GM18526 (cell line): ENCODE measurements around the gene CAVIN4.

Experiments used
- POLR2A ChIP-seq: IDR thresholded peaks from 3 replicates; pipeline ENCODE4 v1.6.1; 2011; ENCODE audit not compliant: insufficient read length; ENCODE audit errors: extremely low read depth

CAVIN4 gene, protein sequence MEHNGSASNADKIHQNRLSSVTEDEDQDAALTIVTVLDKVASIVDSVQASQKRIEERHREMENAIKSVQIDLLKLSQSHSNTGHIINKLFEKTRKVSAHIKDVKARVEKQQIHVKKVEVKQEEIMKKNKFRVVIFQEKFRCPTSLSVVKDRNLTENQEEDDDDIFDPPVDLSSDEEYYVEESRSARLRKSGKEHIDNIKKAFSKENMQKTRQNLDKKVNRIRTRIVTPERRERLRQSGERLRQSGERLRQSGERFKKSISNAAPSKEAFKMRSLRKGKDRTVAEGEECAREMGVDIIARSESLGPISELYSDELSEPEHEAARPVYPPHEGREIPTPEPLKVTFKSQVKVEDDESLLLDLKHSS

DNA sequence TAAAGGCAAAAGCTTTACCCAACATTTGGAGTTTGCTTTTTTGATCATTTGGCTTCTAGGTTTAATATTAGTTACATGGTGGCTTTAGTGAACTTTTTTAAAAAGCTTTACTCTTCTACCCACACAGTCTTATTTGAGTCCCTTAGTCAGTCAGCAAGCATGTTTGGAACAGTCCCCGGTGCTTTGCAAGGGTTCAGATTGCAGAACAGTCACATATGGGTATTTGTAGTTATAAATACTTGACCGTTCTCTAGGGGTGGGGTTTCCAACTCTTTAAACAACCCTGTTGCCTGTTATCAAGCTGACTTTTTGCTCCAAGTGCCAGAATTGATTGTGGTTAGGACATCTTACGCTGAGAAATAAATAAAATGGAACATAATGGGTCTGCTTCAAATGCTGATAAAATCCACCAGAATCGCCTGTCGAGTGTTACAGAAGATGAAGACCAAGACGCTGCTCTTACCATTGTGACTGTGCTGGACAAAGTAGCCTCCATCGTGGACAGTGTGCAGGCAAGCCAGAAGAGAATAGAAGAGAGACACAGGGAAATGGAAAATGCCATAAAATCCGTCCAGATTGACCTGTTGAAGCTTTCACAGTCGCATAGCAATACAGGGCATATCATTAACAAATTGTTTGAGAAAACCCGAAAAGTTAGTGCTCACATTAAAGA, at the start of gene CAVIN4:
Gene CAVIN4, plus strand, starts transcription at position 304 of the 673 bp plus-strand sequence. Its CDS starts 65 bp downstream, at position 369.
- no peak for TF ChIP-seq POLR2A

DNA sequence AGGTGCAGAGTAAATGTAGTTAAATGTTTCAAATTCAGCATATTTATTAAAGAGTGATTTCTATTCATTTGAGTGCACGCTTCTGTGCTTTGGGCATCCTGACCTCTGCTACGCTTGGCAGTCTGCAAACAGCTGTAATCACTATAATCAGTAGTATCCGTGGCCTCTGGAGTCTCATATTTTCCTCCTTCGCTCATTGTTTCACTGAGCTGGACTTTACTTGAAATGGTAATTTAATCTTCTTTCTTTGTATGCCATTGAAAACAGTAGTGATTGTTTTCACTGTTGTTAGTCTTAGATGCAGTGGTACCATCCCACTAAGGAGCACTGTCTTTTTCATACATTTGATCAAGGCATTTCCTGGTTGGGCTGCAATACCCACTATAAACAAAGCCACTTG, 43.5 kb upstream of the CAVIN4 start:
- TF ChIP-seq POLR2A = no peak

DNA sequence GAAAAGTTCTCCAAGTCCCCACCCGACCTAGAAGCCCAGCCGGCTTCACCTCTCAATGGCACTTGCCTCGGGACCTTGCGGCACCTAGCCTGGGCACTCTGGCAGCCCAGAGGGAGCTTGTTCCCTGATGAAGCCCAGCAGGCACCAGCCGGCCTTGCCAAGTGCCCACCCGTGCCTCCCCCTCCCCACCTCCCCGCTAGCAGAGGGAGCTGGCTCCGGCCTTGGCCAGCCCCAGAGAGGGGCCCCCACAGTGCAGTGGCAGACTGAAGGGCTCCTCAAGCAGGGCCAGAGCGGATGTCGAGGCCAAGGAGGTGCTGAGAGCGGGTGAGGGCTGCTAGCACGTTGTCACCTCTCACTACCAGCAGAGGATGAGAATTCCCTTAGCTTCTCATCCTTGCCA, 37.6 kb upstream of the CAVIN4 start:
- no peak for TF ChIP-seq POLR2A

DNA sequence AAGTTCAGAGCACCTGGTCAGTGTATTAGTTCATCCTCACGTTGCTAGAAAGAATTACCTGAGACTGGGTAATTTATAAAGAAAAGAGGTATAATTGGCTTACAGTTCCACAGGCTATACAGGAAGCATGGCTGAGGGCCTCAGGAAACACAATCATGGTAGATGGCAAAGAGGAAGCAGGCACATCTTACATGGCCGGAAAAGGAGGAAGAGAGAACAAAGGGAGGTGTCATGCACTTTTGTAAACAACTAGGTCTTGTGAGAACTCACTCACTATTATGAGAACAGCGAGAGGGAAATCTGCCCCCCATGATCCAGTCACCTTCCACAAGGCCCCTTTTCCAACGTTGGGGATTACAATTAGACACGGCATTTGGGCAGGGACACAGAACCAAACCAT, 28.8 kb upstream of the CAVIN4 start:
- no peak for TF ChIP-seq POLR2A

DNA sequence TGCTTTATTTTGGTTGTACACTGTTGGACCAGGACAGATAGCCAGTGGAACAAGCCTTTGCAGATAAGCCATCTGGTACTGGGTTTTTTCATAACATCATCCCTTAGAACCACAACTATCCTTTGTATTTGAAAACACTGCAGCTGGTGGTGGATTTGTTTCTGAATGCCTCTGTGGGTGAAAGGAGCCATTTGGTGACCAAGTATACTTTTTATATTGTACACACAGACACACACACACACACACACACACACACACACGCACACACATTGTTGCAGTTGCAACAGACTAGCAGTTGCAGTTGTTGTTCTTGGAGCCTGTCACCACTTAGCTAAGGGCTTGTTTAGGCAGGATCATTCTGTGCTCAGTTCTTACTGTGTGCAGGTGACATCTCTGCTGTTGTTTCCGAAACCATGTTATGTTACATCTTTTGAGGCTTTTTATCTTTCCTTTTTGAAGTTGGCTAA, 22.9 kb upstream of the CAVIN4 start:
- TF ChIP-seq POLR2A = no peak

DNA sequence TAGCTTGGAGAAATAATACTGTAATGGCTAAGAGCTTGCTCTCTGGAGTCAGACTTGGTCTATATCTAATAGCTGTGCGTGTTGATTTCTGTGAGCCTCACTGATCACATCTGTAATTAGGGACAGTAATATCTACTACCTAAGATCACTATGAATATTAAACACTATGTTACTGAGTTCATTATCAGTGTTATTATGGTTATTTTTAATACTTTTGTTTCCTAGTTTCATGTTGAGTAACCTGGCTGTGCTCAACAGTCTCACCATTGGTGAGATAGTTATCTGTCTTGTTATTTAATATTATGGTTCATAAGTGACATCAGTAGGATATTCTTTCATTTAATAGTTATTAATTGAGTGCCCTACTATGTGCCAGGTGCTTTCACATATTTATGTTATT, 22.4 kb upstream of the CAVIN4 start:
- TF ChIP-seq POLR2A = no peak

DNA sequence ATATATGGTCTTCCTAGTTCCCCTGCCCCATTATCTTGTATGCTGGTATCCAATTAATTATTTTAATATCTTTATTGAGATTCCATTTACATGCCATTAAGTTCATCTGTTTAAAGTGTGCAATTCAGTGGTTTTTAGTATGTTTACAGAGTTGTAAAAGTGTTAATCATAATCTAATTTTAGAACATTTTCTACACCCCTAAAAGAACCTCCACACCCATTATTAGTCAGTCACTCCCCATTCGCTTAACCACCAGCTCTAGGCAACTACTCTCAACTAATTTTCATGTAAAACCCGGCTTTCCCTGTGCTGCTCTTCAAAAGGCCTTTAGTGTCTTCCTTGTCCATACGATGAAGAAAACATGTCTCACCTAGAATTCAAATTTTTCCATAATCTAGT, 20.8 kb upstream of the CAVIN4 start:
- TF ChIP-seq POLR2A = no peak

DNA sequence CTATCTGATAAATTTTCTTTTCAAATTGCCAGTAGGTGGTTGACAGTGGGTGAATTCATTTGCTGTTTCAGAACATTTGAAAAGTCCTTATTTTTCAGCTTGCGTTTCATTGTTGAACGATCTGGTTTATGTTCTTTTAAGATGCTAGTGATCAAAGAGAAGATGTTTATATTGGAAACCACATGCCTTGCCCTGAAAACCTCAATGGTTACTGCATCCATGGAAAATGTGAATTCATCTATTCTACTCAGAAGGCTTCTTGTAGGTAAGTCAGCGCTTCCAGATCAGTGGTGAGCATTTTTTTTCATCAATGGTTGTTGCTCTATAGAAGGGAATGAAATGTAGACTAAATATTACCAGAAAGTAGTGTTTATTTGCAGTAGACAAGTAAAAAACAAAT, 16.6 kb upstream of the CAVIN4 start:
- TF ChIP-seq POLR2A = no peak

DNA sequence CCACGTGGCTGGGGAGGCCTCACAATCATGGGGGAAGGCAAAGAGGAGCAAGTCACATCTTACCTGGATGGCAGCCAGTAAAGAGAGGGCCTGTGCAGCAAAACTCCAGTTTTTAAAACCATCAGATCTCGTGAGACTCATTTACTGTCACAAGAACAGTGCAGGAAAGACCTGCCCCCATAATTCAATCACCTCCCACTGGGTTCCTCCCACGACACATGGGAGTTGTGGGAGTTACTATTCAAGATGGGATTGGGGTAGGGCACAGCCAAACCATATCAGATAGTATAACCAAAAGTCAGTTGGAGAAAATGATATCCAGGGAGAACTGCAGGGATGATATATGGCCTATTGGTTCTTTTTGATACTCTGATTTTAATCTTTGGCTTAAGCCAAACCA, 10.0 kb upstream of the CAVIN4 start:
- TF ChIP-seq POLR2A = no peak

DNA sequence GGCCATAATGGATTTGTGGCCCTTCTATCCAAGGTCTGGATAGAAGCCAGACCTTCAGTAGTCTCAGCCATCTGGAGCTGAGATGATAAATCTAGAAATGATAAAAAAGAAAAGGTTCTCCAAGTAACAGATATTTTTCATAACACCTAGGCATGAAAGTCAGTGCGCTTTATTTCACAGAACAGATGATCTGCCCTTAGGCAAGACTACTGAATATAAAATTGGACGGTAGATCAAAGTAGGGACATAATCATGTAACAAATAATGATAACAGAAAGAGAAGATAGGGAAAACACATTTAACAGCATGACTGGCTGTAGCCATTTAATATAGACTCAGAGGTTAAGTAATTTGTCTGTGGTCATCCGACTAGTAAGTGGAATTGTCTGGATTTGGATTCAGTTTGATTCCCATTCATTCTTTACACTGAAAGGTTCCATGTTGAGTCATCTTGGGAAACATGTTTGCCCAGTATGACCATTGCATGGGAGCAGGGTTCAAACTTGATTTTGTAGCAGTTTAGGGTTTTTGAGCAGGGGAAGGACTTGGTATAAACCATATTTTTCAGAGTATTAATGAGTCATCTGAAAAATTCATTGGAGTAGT, 4.1 kb upstream of the CAVIN4 start:
- TF ChIP-seq POLR2A = no peak

DNA sequence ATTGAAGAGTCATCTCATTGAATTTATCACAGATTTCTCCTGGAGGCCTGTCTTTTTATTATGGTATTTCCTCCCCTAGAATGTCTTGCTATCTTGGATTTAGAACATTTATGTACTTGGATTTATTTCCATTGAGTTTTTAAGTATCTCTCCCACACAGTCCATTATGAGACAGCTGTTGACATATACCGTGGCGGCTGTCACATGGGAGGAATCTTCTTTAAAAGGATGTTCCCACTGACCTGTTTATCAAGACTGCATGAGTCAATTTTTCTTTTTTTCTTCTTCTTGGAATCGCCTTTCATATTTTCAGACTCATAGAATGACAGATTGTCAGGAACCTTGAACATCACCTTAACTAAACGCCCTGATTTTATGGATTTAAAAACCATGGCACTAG, 2.9 kb upstream of the CAVIN4 start:
- TF ChIP-seq POLR2A = no peak

DNA sequence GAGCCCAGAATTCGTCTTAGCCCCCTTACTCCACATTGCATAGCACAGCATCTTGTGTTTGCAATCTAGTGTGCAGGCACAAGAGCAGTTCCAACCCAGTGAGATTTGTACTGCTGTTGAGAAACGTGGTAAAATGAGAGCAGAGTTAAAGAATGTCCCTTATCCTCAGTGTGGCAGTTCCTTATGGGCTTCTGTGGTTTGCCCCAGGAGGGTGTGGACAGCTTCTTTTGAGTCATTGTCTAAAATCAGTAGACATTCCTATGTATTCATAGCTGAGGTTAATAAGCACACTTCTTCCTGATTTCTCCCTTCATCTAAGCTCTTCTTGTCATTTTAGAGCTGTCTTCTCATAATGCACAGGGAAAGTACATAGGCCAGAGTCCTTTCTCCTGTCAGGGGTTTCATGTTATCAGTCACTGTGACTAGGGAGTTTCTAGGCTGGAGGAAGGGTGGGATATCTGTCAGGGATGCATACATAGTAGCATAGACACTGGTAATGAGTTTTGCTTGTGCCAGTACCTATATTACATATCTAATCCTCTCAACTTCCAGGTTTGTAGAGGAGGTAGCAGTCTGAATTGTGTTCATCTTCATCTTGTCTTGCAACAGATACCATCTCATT, 2.0 kb upstream of the CAVIN4 start:
- no peak for TF ChIP-seq POLR2A

DNA sequence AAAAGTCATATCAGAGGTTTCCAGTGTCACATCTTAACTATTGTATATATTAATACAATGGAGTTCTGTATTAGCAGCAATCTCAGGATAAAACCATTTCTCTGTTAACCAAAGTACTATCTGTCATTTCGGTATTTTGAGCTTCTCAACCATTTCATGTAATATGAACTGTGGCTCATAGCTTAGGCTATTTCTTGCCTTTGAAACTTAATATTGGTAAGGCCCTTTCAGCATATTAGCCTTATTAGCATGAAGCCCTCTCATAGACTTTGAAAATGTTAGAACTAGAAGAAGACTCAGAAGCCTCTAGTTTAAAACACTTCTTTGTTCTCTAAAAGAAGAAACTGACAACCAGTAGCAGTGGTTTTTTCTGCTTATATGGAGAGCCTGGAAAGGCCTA, 731 bp downstream of the CAVIN4 start:
- no peak for TF ChIP-seq POLR2A

DNA sequence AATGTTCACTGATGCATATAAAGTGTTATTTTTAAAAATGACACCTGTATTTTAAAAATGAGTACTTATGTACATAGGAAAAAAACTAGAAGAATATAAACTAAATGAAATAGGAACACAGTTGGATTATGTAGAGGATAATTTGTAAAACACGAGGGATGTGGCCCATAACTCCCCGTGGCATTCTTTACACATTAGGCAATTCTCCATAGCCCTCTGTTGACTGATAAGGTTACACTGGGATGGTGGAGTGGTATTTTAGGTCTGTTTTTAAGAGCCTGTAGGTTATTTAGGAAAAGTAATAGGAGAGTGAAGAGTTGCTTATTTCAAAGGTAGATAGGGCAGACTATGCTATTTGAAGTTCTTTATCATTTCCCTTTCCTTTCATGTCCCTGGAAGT, 1.8 kb downstream of the CAVIN4 start:
- TF ChIP-seq POLR2A = no peak

DNA sequence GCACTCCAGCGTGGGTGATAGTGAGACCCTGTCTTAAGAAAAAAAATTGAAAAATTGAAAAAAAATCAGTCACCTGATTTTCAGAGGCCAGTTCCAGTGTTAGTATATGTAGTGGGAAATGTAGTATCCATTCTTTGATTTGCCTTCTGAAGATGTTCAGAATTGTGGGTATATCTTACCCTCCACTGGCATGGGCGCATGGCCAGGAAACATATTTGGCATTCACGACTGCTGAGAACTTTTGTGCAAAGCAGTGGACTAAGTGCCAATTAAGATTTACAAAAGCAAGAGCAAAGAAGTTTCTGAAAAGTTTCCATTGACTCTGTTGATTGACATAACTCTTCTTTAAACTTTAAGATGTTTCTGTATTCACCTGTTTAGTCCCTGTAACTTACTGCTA, 2.4 kb downstream of the CAVIN4 start:
- no peak for TF ChIP-seq POLR2A

DNA sequence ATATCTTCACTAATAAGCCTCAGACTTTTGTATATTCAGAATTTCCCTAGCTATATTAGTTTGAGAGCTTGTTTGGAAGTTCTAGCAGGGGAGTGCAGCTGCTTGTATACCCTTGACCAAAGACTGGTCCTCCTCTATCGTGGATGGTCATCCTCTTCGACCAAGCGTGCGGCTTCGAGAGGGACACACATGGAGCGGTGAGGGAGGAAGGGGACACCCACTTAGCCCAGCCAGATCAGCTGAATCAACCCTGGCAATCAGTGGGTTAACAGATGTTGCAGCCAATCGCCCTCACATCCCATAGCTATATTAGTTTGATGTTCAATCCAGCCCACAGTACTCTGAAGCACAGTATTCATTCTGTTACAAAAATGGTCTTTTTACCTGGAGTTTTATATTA, 3.2 kb downstream of the CAVIN4 start:
- TF ChIP-seq POLR2A = no peak
